Measurements from ENCODE around the gene NDST1.
"Not testable (repeated sequence)": the region's sequence is repeated elsewhere in the genome, so short reads cannot be mapped to it uniquely, and the experiment has no call there.

NDST1 gene

GRCh38 chr5:150509992-150510391 lies 2.1 kb downstream of the NDST1 start:
- no peak for DNase-seq

DNA sequence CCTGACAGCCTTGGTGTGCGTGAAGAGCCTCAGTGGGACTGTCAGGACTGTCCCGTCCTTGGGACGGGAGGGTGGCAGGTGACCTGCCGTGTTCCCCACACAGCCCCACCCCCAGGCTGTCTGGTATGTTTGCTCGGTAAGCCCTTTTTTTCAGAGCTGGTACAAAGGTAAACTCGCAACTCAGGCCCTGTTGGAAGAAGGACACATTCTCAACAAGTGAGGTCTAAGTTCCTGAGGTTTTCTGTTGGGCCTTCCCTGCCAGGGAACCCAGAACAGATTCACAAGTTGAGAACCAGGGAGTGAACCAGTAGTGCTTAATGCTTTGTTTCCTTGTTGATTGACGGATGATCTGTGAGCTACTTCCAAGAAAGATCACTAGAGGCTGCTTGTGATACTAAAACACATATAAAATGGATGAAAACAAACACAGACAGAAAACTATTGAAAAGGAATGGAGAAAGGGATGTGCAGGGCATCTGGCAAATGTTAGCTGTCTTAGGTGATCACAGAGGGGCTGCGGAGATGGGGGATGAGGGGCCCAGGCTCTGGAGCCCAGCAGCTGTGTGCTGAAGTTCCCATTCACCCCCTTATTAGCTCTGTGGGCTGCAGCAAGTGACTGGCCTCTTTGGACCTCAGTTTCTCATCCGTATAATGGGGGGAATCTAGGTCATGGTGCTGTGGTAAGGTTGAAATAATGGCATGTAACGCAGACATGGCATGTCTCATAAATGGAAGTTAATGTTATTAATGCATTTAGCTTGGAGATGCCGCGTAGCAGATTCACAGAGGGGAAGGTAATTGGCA lies 2.7 kb downstream of the NDST1 start:
- DNase-seq: no peak

DNA sequence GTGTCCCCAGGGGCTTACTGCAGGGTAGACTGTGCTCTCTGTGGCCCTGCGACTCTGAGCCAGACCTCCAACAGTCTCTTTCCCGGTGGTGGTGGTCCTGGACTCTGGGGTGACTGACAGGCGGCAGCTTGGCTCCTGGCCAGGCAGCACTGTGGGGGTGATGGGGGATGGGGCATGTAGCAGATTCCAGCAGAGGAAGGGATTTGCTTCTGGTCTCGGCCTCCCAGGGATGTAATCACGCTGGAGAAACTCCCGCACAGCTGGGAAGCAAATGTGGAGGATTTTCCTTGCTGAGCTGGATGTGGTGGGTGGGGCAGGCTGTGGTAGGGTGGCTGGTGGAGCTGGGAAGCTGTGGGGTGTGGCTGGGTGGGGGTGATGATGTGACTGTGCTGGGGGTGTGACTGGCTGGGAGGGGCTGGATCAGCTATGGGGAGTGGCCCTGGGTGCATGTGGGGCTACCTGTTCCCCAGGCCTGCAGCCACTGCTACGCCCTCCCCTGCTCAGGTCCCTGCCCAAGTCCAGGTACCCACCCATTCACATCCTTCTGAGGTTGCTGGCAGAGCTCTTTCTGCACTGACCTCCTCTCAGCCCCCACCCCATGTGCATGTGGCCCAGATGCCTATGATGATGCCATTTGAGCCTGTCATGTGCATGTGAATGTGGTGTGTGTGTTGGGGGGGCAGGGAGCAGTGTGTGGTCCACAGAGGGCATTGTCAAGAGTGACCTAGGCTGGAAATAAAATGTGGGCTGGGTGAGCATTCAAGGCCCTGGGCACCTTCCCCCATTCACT lies 3.8 kb downstream of the NDST1 start:
- DNase-seq: no peak

DNA sequence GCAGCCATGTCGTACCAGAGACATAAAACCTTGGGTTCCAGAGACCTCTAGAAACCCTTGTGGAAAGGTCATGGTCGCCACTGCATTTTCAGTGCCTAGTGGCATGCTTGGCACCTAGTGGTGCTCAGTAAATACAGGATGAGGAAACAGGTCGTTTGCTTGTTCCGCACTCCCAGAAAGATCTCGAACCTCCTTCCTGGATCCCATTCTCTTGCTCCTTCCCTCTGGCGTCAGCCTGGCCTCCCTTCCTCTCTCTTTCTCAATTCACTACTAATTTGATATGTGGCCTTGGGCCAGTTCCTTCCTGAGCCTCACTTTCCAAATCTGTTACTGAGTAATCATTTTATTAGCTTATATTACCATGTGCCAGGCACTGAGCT lies 4.4 kb downstream of the NDST1 start:
- no peak for DNase-seq

- no peak for DNase-seq
Observed at GRCh38 chr5:150513375-150514309, 5.7 kb downstream of the NDST1 start.

DNA sequence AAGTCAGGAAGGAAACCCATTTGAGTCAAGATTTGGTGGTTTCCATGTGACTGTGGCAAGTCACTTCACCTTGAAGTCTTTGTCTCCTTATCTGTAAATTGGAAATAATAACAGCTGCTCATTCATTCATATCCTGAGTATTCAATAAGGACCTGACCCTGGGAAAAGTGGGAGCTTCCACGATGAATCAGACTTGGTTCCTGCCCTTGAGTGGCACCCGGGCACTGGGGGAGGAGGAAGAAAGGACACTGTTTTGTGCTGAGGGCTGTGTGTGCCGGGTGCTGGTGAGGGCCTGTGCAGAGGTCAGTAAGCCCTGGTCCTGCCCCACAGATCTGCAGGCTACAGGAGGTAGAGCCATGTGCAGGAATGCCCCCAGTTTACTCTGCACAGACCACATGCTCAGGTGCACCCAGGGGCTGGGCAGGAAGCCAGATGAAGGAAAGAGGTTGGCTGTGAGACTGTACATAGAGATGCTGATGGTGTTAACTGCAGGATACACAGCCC lies 6.8 kb downstream of the NDST1 start:
- no peak for DNase-seq

- DNase-seq: no peak
Observed at GRCh38 chr5:150515446-150515845, 7.5 kb downstream of the NDST1 start.

GRCh38 chr5:150516011-150516410 lies 8.1 kb downstream of the NDST1 start:
- no peak for DNase-seq

DNA sequence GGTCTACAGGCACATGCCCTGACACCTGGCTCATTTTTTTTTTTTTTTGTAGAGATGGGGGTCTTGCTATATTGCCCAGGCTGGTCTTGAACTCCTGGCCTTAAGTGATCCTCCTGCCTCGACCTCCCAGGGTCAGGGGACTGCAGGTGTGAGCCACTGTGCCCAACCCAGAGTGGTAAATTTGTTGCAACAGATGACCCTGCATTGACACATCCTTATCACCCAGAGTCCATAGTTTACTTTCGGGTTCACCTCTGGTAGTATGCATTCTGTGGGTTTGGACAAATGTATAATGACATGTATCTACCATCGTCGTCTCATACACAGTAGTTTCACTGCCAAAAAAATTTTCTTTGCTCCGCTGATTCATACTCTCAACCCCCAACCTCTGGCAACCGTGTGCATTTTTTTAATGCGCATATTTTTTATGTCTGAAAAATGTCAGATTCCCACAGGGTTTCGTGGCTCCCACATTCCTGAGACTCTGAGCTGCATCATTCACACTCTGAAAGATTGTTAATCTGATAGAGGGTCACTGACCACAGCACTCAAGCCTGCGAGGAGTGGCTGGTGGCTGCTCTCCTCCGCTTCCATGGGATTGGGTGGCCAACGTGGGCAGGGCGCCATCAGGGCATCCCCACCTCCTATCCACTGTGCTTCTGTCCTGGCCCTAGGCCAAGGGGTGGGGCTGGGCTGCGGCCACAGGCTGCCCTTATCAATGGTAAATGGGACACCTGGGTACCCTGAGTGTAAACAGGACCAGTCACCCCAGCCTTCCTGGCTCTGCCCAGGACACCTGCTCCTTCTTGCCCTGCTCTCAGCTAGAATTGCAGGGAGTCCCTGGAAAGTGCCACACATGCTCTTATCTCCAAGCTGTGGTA lies 9.6 kb downstream of the NDST1 start:
- DNase-seq: no peak

DNA sequence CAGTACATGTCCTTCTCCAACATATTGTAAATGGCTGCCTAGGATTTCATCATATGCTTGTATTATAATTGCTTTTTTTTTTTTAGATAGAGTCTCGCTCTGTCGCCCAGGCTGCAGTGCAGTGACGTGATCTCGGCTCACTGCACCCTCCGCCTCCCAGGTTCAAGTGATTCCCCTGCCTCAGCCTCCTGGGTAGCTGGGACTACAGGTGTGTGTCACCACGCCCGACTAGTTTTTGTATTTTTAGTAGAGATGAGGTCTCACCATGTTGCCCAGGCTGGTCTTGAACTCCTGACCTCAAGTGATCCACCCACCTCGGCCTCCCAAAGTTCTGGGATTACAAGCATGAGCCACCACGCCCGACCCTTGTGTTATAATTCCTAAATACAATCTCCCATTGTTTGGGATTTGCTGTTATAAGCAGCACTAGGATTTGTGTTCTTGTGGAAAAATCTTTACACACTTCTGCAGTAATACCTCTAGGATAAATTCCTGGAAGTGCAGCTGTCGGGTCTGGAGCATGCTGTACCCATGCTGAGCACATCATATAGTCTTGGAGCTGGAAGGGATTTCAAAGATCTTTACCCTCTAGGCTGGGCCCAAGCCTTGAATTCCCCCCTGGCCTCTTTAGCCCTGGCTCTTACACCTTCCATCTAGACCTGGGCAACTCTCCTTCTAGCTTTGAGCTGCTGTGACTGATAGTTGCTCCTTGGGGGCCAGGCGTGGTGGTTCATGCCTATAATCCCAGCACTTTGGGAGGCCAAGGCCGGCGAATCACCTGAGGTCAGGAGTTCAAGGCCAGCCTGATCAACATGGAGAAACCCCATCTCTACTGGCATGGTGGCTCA lies 11.0 kb downstream of the NDST1 start:
- DNase-seq: not testable (repeated sequence)

- DNase-seq: no peak
Observed at GRCh38 chr5:150519560-150519945, 11.6 kb downstream of the NDST1 start.

- no peak for DNase-seq
Observed at GRCh38 chr5:150519978-150520377, 12.0 kb downstream of the NDST1 start.

DNA sequence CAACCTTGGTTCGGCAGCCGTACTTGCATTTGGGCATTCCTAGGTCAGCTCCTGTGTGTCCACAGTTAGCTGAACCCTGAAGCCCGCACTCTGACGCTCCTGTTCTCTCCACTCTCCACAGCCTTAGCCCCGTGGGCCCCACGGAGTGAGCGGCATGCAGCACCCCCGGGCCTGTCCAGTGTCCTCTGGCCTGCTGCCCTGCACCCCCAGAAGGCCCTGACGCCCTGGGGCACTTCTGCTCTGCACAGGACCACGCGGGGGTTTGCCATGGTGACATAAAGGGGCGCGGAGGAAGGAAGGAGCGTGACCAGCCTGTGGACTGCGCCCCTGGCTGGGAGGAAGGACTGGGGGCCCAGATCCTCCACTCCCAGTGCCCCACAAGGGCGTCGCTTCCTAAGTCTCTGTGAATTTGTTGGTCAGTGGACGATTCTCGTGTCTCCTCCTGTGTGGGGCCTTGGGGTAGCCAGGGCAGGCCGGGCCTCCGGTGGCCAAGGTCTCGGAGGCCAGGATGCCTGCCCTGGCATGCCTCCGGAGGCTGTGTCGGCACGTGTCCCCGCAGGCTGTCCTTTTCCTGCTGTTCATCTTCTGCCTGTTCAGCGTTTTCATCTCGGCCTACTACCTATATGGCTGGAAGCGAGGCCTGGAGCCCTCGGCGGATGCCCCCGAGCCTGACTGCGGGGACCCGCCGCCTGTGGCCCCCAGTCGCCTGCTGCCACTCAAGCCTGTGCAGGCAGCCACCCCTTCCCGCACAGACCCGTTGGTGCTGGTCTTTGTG lies 13.0 kb downstream of the NDST1 start:
- DNase-seq: no peak

GRCh38 chr5:150521522-150521817 lies 13.5 kb downstream of the NDST1 start:
- no peak for DNase-seq

- DNase-seq: no peak
Observed at GRCh38 chr5:150521939-150522503, 14.1 kb downstream of the NDST1 start.

GRCh38 chr5:150522504-150523414 lies 14.8 kb downstream of the NDST1 start:
- no peak for DNase-seq

DNA sequence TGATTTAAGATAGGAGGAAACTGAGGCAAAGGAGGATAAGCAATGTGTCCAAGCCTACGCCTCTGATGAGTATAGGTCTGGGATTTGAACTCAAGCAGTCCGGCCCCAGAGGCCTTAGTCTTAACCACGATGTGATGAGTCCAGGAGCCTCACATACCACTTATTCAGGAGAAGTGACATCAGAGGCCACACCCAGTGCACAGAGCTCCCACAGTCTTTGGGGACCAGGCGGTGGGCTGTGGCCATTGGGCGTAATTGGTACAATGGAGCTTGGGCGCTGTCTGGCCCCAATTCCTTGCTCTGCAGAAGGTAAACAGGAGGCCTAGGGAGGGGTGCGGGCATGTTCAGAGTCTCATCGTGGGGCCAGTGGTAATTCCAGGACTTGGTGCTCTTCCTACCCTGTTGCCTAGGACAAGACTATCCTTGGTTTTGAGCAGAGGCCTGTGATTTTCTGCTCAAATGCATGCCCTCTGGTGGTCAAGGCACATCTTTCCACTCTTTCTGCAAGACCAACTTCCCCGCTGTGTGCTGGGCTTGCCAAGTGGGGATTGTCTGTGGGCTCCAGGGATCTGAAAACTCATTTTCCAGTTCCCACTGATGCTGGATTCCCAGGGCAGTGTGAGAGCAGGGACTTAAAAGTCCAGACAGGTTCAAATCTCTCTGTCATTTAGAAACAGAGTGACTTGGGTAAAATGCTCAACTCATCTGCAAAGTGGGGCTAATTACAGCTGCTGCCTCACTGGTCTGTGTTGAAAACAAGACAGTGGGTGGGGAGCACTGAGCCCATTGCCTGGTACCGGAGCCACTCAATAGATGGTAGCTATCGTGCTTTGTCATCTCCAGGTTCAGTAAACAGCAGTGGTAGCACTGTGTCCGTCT lies 15.8 kb downstream of the NDST1 start:
- no peak for DNase-seq

DNA sequence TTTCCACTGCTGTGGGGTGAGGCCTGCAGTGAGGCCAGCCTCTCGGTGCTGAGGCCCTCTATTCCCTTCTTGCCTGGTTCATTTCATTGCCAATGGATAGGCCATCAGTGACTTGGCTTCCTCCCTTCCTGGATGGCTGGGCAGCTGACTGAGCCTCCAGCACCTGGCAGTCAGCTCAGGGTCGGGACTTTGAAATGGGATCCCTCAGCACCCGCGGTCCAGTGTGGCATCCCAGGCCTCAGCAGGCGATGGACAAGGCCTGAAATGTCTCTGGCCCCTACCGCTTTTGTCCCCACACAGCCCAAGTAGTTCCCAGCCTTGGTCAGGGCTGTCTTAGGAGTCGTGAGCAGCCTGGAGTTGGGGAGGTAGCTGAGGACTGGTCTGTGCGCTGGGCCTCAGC lies 17.2 kb downstream of the NDST1 start:
- no peak for DNase-seq

Data from NCI-H524 treated with DMSO at 0.1 percent for 48 hours (cell line).